Stimulated activated effector memory CD8-positive, alpha-beta T cell treated with anti-CD3 and anti-CD28 coated beads, Interleukin-12 subunit alpha, Interleukin-12 subunit beta, amount 100 ng/mL, for 72 hours (primary cell): Measurements from ENCODE around the gene NXPE3.

ENCODE experiments used
- ATAC-seq: fragments of 150-1000 bp; cut with Tn5 transposase; 2 replicates; pipeline ENCODE4 v1.10.0; 2021
- DNase-seq, 2 donors: peaks; one replicate each; pipeline ENCODE4 v3.0.0; 2021 to 2022; ENCODE audit warnings: low spot score in 2 of 2
- H3K27ac Mint-ChIP-seq: one replicate; pipeline ENCODE4 v1.8.0; 2022; ENCODE audit warnings: mild to moderate bottlenecking, mixed read lengths
- H3K36me3 Mint-ChIP-seq: one replicate; pipeline ENCODE4 v1.8.0; 2022; ENCODE audit warnings: mild to moderate bottlenecking, mixed read lengths
- H3K4me1 Mint-ChIP-seq: one replicate; pipeline ENCODE4 v1.8.0; 2022; ENCODE audit warnings: mixed read lengths
- H3K4me3 Mint-ChIP-seq: one replicate; pipeline ENCODE4 v1.8.0; 2022; ENCODE audit warnings: mild to moderate bottlenecking, mixed read lengths
- H3K9me3 Mint-ChIP-seq: one replicate; pipeline ENCODE4 v1.8.0; 2022; ENCODE audit warnings: mixed read lengths

NXPE3 gene

DNA sequence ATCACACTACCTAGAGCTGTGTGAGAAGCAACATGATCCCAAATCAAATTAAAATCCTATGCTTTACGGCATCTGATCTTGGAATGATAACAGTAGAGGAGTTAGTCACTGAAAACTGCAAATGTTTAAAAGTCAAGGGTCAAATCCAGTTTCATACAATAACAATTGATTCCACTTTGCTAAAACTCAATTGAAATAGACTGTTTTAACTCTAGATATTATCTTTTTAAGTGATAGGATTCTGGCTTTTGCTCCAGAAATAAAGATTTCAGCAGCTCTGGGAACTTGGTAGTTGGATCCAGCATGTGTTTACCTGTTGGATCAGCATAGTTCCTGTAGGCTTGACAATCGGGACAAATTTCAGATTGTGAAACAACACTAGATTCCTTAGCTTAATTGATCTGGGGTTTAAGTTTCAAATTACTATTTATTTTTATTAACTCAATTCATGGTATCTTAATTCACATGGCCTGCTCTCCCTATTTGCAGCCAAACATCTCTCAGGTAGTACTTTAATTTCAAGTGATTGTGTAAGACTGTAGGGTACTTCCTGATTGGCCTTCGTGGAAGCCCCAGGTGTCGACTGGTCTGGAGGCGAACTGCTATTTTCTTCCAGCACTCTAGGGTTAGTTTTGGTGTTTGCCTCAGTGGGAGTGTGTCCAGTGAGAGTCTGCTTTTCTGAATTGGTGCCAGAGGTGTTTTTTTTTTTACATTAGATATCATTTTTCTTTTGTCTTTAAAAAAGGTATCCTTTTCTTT, 86.9 kb downstream of the NXPE3 start:
- no peak for ATAC-seq
- H3K27ac Mint-ChIP-seq = no peak overlapping the region
- peaks cover 21% of the 10 kb centered on the region for H3K36me3 Mint-ChIP-seq
- no peak for DNase-seq
- peaks cover 26% of the 10 kb centered on the region for H3K4me1 Mint-ChIP-seq
- H3K9me3 Mint-ChIP-seq = no peaks in the 10 kb centered on the region
- H3K4me3 Mint-ChIP-seq = no peak overlapping the region

DNA sequence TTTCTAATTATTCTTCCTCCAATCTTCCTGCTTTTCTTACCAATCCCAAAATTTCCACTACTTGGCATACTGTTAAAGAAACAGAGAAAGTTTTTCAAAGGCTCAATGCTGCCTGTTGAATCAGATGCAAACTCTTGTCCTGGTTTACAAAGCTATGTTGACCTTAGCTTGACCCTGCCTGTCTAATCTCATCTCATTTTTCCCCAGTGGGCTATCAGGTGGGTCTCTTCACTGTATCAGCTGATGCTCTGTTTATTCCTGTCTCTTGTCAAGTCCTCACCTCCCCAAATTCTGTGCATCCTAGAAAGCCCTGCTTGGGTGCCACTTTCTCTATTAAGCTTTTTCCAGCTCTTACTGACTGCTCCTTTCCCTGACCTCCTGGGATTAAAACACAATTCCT, 88.5 kb downstream of the NXPE3 start:
- no peak for DNase-seq
- Mint-ChIP-seq H3K4me3 (no peak overlapping the region), H3K4me1 (peaks cover 10% of the 10 kb centered on the region), H3K9me3 (no peaks in the 10 kb centered on the region), H3K27ac (no peak overlapping the region), H3K36me3 (peaks cover 5% of the 10 kb centered on the region)
- no peak for ATAC-seq

DNA sequence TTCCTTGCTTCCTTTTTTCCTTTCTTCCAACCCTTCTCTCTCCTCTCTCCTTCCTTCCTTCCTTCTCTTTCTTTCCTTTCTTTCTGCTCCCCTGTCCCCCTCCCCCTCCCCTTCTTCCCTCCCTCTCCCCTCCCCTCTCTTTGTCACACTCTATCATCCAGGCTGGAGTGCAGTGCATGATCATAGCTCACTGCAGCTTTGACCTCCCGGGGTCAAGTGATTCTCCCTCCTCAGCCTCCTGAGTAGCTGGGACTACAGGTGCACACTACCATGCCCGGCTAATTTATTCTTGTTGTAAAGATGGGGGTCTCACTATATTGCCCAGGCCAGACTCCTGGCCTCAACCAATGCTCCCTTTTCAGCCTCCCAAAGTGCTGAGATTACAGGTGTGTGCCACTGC, 89.0 kb downstream of the NXPE3 start:
- Mint-ChIP-seq H3K36me3 (no peaks in the 10 kb centered on the region), H3K27ac (no peak overlapping the region), H3K4me1 (peaks cover 6% of the 10 kb centered on the region), H3K4me3 (no peak overlapping the region), H3K9me3 (no peaks in the 10 kb centered on the region)
- DNase-seq (no peak), ATAC-seq (no peak)

DNA sequence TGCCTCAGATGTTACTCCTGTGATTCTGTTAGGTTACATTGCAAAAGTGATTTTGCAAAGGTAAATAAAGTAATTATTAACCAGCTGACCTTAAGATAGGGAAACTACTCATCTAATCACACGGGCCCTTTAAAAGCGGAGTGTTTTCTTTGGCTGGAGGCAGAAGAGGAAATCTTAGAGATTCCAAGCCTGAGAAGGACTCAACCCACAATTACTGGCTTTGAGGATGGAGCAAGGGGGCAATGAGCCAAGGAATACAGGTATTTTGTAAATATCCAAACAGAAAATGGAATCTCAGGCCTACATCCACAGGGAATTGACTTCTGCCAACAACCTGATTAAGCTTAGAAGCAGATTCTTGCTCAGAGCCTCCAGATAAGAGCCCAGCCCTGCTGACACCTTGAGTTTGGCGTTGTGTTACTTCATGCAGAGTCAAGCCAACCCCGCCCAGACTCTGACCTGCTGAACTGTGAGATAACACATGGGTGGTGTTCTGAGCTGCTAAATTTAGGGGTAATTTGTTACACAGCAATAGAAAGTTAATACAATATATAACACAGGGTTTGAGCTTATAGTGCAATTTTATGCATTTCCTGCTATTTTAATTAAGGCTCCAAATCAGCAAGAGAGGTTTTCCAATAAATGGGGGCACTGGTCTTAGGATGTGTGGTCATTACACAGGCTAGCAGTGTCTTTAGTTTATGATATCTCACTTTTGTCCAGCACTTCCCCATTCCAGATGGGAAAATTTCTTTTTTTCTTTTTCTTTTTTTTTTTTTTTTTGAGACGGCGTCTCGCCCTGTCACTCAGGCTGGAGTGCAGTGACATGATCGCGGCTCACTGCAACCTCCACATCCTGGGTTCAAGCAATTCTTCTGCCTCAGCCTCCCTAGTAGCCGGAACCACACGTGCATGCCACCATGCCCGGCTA, 89.8 kb downstream of the NXPE3 start:
- peaks cover under 1% of the 10 kb centered on the region for H3K4me1 Mint-ChIP-seq
- no peak overlapping the region for H3K4me3 Mint-ChIP-seq
- H3K36me3 Mint-ChIP-seq = no peaks in the 10 kb centered on the region
- DNase-seq = no peak
- no peak for ATAC-seq
- no peak overlapping the region for H3K27ac Mint-ChIP-seq
- H3K9me3 Mint-ChIP-seq = no peaks in the 10 kb centered on the region

DNA sequence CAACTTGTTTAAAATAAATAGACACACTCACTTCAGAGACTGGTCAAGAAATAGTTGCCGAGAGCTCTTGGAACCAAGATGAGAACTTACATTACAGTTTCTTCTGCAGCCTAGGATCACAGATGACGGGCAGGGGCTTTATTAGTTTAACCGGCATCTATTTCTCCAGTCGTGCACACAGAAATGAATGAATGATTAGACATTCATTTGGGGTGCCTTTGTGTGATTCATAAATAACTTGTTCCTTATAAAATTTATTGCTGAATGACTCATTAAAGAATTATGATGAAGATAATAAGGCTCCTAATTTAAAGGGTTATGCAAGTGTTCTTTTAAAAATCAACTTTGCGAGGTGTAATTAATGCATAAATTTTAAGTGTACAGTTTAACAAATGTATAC, 91.1 kb downstream of the NXPE3 start:
- H3K4me3 Mint-ChIP-seq = no peak overlapping the region
- ATAC-seq (no peak), DNase-seq (no peak)
- H3K4me1 Mint-ChIP-seq = no peaks in the 10 kb centered on the region
- H3K36me3 Mint-ChIP-seq = no peaks in the 10 kb centered on the region
- H3K27ac Mint-ChIP-seq = no peak overlapping the region
- no peaks in the 10 kb centered on the region for H3K9me3 Mint-ChIP-seq

DNA sequence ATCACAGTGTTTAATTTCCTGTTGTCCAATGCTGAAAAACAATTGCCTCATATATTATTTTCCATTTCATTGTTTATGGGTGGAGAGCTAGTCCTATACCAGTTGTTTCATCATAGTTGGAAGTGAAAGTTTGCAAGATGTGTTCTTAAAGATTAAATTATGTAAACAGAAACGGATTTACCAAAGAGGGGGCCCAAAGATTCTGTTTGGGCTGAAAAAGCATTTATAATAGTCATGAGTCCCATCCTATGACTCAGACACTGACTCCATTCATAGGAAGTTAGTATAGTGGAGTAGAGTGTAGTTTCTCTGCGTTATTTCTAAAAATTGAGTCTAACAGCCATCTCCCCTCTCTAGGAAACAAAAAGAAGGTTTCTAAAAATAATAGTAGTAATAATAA, 94.6 kb downstream of the NXPE3 start:
- DNase-seq = no peak
- Mint-ChIP-seq H3K4me3 (no peak overlapping the region), H3K36me3 (no peaks in the 10 kb centered on the region), H3K27ac (no peak overlapping the region), H3K4me1 (no peaks in the 10 kb centered on the region), H3K9me3 (no peaks in the 10 kb centered on the region)
- ATAC-seq = no peak

DNA sequence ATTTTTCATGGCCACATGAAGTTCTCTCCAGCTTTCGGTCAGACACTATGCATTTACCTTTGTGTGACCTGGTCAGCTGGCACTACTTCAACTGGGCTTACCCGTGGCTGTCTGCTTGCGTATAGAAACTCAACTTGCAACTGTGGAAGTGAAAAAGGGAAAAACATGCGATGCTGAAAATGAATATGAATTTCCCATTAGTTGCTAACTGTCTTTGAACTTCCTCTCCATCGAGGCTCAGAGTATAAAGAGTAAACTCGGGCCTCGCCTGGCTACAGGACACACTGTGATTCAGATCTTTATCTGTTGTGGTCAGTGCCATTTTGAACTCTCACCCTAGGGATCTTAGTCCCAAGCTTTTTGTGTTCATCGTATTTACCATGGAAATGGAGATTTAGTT, 97.1 kb downstream of the NXPE3 start:
- no peaks in the 10 kb centered on the region for H3K36me3 Mint-ChIP-seq
- H3K4me1 Mint-ChIP-seq = no peaks in the 10 kb centered on the region
- no peak overlapping the region for H3K27ac Mint-ChIP-seq
- DNase-seq (no peak), ATAC-seq (no peak)
- H3K9me3 Mint-ChIP-seq = no peaks in the 10 kb centered on the region
- no peak overlapping the region for H3K4me3 Mint-ChIP-seq
